Measurements from ENCODE around the gene TUBA1B. TPM values are rescaled to one million over a fixed set of nuclear protein-coding genes. Genes with fewer than 3 reads are reported as not detected.

Gene TUBA1B
- total RNA-seq, 1 experiment from 2014 or later = 2,063 TPM

- Mint-ChIP-seq H3K4me3 (peak overlapping the region in 1 of 2 experiments; percentile 74; a peak in 3 of 5 replicates), H3K27me3 (ENCODE audit: low read depth) (peaks cover 72% of the 10 kb centered on the region), H3K27ac (no peak overlapping the region), H3K36me3 (ENCODE audit: insufficient read depth in 1 of 3, low read depth in 3 of 3) (peaks cover 2 to 21% (median 9%) of the 10 kb centered on the region in 3 experiments; a peak in 5 of 7 replicates), H3K4me1 (peaks cover 30 to 57% of the 10 kb centered on the region in 2 experiments), H3K9me3 (no peaks in the 10 kb centered on the region; a peak in 1 of 5 replicates)
- Histone ChIP-seq H2BK120ac (ENCODE audit: low read depth, low read length, poor library complexity, severe bottlenecking) (no peak overlapping the region), H2BK15ac (ENCODE audit: low read depth, low read length) (no peak overlapping the region), H4K8ac (replicated peaks; ENCODE audit: insufficient read length, low read depth, low read length) (no peak overlapping the region), H2BK12ac (ENCODE audit: insufficient read length, low read depth, low read length) (no peak overlapping the region), H2AK5ac (ENCODE audit: insufficient read length, low read length) (no peak overlapping the region), H3K56ac (ENCODE audit: insufficient read length, low read depth, low read length) (no peak overlapping the region), H3K9me3 (ENCODE audit: control insufficient read depth, low read depth, low read length) (no peaks in the 10 kb centered on the region), H4K91ac (ENCODE audit: insufficient read length, low read depth, low read length) (no peak overlapping the region), H3K23me2 (ENCODE audit: insufficient read length, low read depth, low read length, poor library complexity, severe bottlenecking) (peaks cover 15% of the 10 kb centered on the region), H3K27me3 (ENCODE audit: insufficient read depth, low read length) (peaks cover 59% of the 10 kb centered on the region), H3K23ac (ENCODE audit: insufficient read length, low read depth, low read length) (no peak overlapping the region), H3K4me1 (ENCODE audit: insufficient read depth, low read length) (no peaks in the 10 kb centered on the region), H3K4ac (ENCODE audit: low read depth, low read length) (no peak overlapping the region), H3K9ac (ENCODE audit: extremely low read depth, insufficient read length, low read length) (no peak overlapping the region), H3K79me1 (ENCODE audit: insufficient read depth, low read depth, low read length, poor library complexity, severe bottlenecking) (no peaks in the 10 kb centered on the region), H3T11ph (ENCODE audit: low read length) (no peak overlapping the region), H3K18ac (ENCODE audit: insufficient read length, low read depth, low read length) (no peak overlapping the region), H2BK5ac (ENCODE audit: insufficient read length, low read length) (no peak overlapping the region), H4K5ac (ENCODE audit: insufficient read length, low read depth, low read length) (no peak overlapping the region), H3K14ac (ENCODE audit: insufficient read depth, low read length) (no peak overlapping the region; the same call in 1 of the 2 replicates), H2BK20ac (ENCODE audit: low read depth, low read length, poor library complexity, severe bottlenecking) (no peak overlapping the region), H3K79me2 (ENCODE audit: insufficient read depth, low read length) (no peaks in the 10 kb centered on the region), H4K20me1 (ENCODE audit: control insufficient read depth, insufficient read depth, insufficient read length) (peaks cover 8% of the 10 kb centered on the region), H3K4me2 (ENCODE audit: insufficient read depth, insufficient read length, low read length) (peak overlapping the region; percentile 79), H2AFZ (ENCODE audit: low read length) (no peak overlapping the region), H3K27ac (ENCODE audit: insufficient read length, low read depth, low read length) (no peak overlapping the region)
- WGBS (ENCODE audit: extremely low coverage, insufficient read length, low lambda C conversion rate) = no CpG with 5 or more reads among the region's 9 CpGs
- TF ChIP-seq CTCF (conservative IDR thresholded peaks at IDR 0.05) = no peak
- peak; percentile 48 for DNase-seq
Measured at GRCh38 chr12:49093792-49094159, 37.4 kb downstream of the TUBA1B start.
